BE2C (cell line): ENCODE measurements around the gene SNX4.

ENCODE experiments used
- DNase-seq: peaks from one replicate; pipeline ENCODE4 v3.0.0-alpha.2; 2020
- H3K27me3 ChIP-seq: fragments of 250-450 bp; sonication (Bioruptor Pico); 2 replicates; pipeline ENCODE4 v1.5.1; 2020; ENCODE audit warnings: mild to moderate bottlenecking
- H3K36me3 ChIP-seq: fragments of 250-450 bp; sonication (Bioruptor Pico); 2 replicates; pipeline ENCODE4 v1.5.1; 2020; ENCODE audit warnings: mild to moderate bottlenecking
- H3K4me1 ChIP-seq: fragments of 250-450 bp; sonication (Bioruptor Pico); 2 replicates; pipeline ENCODE4 v1.5.1; 2020
- H3K4me3 ChIP-seq: 2 replicates; pipeline ENCODE4 v1.5.1; 2011; ENCODE audit warnings: low read depth, low read length
- H3K9me3 ChIP-seq: fragments of 250-450 bp; sonication (Bioruptor Pico); 2 replicates; pipeline ENCODE4 v1.5.1; 2020
- TF ChIP-seq, protein P1 (sequence below): IDR thresholded peaks from 2 replicates; pipeline ENCODE4 v1.5.1; 2012; ENCODE audit warnings: mild to moderate bottlenecking, low read depth, low read length

SNX4 gene

DNA sequence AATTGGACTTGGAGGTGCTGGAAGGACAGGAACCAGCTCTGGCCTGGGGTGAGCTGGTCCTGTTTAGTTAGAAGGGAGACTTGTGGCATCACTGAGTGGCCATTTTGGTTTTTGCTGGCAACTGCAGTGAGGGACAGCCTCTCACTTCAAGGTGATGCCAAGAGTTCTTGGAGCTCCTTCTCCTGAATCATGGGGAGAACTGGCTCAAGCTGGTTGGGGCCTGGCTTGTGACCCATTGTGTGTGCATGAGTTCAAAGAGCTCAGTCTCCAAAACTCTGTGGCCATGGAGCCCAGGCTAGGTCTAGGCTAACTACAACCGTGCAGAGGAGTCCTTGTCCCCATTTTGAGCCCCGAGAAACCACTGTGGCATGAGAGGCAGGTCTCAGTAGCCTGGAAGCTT lies 84.8 kb downstream of the SNX4 start:
- Histone ChIP-seq H3K27me3 (no peaks in the 10 kb centered on the region), H3K4me1 (peaks cover 32% of the 10 kb centered on the region), H3K4me3 (no peak overlapping the region), H3K36me3 (no peaks in the 10 kb centered on the region), H3K9me3 (no peaks in the 10 kb centered on the region)
- TF ChIP-seq, protein P1, sequence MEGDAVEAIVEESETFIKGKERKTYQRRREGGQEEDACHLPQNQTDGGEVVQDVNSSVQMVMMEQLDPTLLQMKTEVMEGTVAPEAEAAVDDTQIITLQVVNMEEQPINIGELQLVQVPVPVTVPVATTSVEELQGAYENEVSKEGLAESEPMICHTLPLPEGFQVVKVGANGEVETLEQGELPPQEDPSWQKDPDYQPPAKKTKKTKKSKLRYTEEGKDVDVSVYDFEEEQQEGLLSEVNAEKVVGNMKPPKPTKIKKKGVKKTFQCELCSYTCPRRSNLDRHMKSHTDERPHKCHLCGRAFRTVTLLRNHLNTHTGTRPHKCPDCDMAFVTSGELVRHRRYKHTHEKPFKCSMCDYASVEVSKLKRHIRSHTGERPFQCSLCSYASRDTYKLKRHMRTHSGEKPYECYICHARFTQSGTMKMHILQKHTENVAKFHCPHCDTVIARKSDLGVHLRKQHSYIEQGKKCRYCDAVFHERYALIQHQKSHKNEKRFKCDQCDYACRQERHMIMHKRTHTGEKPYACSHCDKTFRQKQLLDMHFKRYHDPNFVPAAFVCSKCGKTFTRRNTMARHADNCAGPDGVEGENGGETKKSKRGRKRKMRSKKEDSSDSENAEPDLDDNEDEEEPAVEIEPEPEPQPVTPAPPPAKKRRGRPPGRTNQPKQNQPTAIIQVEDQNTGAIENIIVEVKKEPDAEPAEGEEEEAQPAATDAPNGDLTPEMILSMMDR, result no peak
- no peak for DNase-seq

GRCh38 chr3:125434582-125435011 lies 85.4 kb downstream of the SNX4 start:
- Histone ChIP-seq H3K9me3 (no peaks in the 10 kb centered on the region), H3K4me1 (peaks cover 32% of the 10 kb centered on the region), H3K36me3 (no peaks in the 10 kb centered on the region), H3K27me3 (no peaks in the 10 kb centered on the region), H3K4me3 (no peak overlapping the region)
- TF ChIP-seq, protein P1, result no peak
- no peak for DNase-seq

GRCh38 chr3:125433611-125434041 lies 86.4 kb downstream of the SNX4 start:
- peak; percentile 23 for DNase-seq

GRCh38 chr3:125433091-125433534 lies 86.9 kb downstream of the SNX4 start:
- peak; percentile 53 for DNase-seq
- H3K9me3 ChIP-seq, result no peaks in the 10 kb centered on the region
- peaks cover 26% of the 10 kb centered on the region for H3K4me1 ChIP-seq
- no peaks in the 10 kb centered on the region for H3K36me3 ChIP-seq
- H3K27me3 ChIP-seq, result no peaks in the 10 kb centered on the region
- peak overlapping the region; percentile 26 for H3K4me3 ChIP-seq
- TF ChIP-seq, protein P1, result no peak

More at GRCh38 chr3:125433611-125434041, 86.4 kb downstream of the SNX4 start:
- Histone ChIP-seq H3K4me1 (peaks cover 26% of the 10 kb centered on the region), H3K27me3 (no peaks in the 10 kb centered on the region), H3K9me3 (no peaks in the 10 kb centered on the region), H3K4me3 (peak overlapping the region; percentile 8; the same call in 1 of the 2 replicates), H3K36me3 (no peaks in the 10 kb centered on the region)
- TF ChIP-seq, protein P1, result no peak

DNA sequence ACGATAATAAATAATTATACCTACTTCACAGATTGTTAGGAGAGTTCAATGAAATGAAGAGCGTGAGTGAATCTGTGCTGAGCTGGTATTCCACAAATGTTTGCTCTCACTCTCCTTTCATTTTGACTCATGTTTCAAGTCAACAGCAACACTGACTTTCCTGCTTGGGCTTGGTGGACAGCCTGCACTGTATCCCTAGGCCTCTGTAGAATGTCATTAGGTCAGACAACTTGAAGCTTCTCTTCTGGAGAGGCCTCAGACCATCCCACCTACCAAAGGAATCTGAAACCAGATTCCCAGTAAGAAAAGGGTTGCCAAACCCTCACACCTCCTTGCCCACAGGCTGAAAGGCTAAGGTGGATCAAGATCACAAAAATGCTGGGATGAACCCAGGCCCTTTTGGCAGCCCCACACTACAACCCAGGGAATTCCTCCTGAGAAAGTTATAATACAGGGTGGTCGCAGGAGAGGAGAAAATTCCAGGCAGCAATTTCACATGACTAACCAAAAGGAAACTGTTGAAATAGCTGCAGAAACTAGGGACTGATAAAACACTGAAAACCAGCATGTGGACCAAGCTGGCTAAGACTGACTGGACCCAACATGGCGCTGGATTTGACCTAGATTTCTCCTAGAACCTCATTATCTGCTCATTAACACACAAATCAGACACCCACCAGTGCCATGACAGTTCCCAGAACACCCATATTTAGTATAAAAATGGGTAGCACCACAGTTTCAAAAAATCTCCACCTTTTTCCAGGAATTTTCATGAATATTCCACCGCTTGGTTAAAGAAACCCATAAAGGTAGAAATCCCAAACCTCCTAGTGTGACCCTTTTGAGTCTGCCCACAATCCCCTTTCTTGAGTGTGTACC lies 87.9 kb downstream of the SNX4 start:
- H3K4me1 ChIP-seq, result peaks cover 20% of the 10 kb centered on the region
- TF ChIP-seq, protein P1, result no peak
- H3K36me3 ChIP-seq, result no peaks in the 10 kb centered on the region
- no peaks in the 10 kb centered on the region for H3K27me3 ChIP-seq
- no peak overlapping the region for H3K4me3 ChIP-seq
- H3K9me3 ChIP-seq, result no peaks in the 10 kb centered on the region
- no peak for DNase-seq

- TF ChIP-seq, protein P1, result no peak
- H3K27me3 ChIP-seq, result no peaks in the 10 kb centered on the region
- peaks cover 20% of the 10 kb centered on the region for H3K4me1 ChIP-seq
- H3K4me3 ChIP-seq, result no peak overlapping the region
- H3K36me3 ChIP-seq, result no peaks in the 10 kb centered on the region
- DNase-seq, result no peak
- no peaks in the 10 kb centered on the region for H3K9me3 ChIP-seq
Measured at GRCh38 chr3:125431391-125431790, 88.6 kb downstream of the SNX4 start.
